A172 (cell line): Measurements from ENCODE around the gene CNTD1. TPM values are rescaled to one million over a fixed set of nuclear protein-coding genes. Genes with fewer than 3 reads are reported as not detected.
"Not testable (repeated sequence)": the region's sequence is repeated elsewhere in the genome, so short reads cannot be mapped to it uniquely, and the experiment has no call there.

Source experiments
- DNase-seq: peaks from one replicate; pipeline ENCODE4 v3.0.0-alpha.2; 2015; ENCODE audit warnings: low spot score
- total RNA-seq: library from RNA; depleted of rRNA; stranded (reverse); fragments of >200 nt; shearing (Covaris generic); gene quantifications from 2 replicates; pipeline ENCODE4 v1.2.3, GENCODE V29; 2014; rRNA removed

Gene CNTD1
- total RNA-seq, 1 experiment from 2014 or later: 0.03 TPM

DNA sequence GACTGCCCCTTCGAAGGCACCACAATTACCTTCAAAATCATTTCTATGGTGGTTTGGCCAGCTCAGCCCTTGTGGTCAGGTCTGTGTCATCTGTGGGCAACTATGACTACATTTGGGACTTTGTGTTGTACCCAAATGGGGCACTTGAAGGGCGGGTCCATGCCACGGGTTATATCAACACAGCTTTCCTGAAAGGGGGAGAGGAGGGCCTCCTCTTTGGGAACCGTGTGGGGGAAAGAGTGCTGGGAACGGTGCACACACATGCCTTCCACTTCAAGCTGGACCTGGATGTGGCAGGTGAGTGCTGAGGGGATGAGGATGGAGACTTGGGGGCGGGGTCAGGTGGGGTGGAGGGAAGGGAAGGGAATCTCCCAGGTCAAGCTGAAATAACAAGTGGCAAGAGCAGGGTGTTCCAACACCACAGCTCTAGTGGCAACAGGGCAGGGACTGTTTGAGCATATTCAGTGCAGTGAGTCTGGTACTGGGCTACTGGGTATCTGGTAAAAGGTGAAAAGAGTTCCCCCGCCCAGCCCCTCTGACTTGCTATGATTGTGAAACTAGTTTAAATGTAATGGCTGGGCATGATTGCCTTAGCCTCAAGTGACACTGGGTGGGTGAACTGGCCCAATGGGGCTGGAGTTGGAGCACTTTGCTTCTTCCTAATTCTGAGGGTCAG, 47.4 kb downstream of the CNTD1 start:
- DNase-seq: peak; percentile 53

DNA sequence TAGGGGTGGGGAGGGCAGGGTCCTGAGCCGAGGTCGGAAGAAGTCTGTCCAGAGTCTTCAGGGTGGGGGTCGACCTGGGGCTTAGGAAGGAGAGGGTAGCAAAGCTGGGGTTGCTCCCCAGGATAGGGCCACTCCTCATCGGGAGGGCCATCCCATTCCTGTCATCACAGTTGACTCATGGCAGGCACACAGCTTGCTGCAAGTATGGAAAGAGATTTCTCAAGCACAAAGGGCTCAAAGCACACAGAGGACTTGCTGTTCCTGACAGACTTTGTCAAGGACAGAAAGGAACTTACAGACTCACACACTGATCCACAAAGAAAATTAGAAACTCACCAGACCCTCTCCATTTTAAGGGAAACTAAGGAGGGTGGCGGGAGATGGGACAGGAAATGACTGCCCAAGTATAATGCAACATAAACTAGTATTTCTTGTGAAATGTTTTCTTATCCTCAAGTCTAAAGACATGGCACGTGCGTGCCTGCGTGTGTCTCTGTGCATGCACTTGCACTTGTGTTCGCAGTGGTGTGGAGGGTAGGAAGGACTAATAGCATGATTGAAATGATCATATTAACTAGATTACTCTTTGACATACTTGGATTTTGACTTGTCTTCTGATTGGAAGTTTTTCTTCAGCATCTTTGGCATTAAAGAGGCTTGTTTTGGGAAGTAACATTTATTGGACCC, 48.1 kb downstream of the CNTD1 start:
- peak; percentile 18 for DNase-seq

GRCh38 chr17:42848093-42848492, 49.4 kb downstream of the CNTD1 start:
- DNase-seq: no peak

DNA sequence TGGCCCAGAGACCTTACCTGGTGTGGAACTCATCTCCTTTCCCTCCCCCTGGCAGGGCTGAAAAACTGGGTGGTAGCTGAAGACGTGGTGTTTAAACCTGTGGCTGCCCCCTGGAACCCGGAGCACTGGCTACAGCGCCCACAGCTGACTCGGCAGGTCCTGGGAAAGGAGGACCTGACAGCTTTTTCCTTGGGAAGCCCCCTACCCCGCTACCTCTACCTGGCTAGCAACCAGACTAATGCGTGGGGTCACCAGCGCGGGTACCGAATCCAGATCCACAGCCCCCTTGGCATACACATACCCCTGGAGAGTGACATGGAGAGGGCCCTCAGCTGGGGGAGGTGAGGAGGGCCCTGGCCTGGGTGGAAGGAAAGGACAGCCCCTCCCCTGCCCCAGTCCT, 50.4 kb downstream of the CNTD1 start:
- DNase-seq: no peak

GRCh38 chr17:42849451-42850181, 51.0 kb downstream of the CNTD1 start:
- peak; percentile 20 for DNase-seq

DNA sequence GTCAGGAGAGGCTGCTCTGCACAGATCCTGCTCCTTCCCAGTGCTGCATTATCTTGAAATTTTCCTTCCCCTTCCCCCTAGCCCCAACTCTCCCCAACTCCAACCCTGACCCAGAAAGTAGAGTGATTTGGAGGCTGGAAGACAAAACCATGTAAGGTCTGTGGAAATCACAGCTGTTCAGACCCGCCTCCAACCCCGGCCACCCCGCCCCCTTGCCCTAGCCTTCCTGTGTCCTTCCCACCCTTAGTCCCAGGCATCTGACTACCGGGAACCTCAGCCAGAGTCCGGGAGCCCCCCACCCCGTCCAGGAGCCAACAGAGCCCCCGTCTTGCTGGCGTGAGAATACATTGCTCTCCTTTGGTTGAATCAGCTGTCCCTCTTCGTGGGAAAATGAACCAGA, 52.3 kb downstream of the CNTD1 start, which contains the start of gene AOC3:
Gene AOC3 (plus strand): TSS at position 246 of the 400 bp plus-strand sequence. CDS start 145 bp downstream, at position 391.
- no peak for DNase-seq

DNA sequence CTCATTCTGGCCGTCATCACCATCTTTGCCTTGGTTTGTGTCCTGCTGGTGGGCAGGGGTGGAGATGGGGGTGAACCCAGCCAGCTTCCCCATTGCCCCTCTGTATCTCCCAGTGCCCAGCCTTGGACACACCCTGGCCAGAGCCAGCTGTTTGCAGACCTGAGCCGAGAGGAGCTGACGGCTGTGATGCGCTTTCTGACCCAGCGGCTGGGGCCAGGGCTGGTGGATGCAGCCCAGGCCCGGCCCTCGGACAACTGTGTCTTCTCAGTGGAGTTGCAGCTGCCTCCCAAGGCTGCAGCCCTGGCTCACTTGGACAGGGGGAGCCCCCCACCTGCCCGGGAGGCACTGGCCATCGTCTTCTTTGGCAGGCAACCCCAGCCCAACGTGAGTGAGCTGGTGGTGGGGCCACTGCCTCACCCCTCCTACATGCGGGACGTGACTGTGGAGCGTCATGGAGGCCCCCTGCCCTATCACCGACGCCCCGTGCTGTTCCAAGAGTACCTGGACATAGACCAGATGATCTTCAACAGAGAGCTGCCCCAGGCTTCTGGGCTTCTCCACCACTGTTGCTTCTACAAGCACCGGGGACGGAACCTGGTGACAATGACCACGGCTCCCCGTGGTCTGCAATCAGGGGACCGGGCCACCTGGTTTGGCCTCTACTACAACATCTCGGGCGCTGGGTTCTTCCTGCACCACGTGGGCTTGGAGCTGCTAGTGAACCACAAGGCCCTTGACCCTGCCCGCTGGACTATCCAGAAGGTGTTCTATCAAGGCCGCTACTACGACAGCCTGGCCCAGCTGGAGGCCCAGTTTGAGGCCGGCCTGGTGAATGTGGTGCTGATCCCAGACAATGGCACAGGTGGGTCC, 52.9 kb downstream of the CNTD1 start:
- not testable (repeated sequence) for DNase-seq

- DNase-seq: no peak
These were observed 53.7 kb downstream of the CNTD1 start for GRCh38 chr17:42852351-42852750.

DNA sequence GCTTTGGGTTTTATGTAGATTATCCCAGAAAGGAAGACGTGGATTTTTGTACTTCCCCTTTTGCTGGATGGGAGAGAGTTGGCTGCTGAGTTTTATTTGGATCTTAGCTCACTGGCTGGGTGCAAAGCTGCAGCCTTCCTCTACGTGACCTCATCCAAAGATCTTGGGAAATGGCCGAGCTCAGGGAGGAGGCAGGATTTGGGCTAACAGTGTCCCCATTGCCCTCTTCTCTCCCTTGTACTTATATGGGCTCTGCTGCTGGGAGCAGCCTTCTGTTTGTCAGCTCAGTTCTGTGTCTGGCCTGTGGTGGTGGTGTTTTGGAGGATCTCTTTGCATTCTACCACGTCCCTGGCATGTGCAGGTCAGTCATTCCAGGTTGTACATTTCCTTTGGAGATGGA, 54.3 kb downstream of the CNTD1 start:
- DNase-seq: no peak

GRCh38 chr17:42853597-42853967, 54.9 kb downstream of the CNTD1 start:
- DNase-seq: no peak

DNA sequence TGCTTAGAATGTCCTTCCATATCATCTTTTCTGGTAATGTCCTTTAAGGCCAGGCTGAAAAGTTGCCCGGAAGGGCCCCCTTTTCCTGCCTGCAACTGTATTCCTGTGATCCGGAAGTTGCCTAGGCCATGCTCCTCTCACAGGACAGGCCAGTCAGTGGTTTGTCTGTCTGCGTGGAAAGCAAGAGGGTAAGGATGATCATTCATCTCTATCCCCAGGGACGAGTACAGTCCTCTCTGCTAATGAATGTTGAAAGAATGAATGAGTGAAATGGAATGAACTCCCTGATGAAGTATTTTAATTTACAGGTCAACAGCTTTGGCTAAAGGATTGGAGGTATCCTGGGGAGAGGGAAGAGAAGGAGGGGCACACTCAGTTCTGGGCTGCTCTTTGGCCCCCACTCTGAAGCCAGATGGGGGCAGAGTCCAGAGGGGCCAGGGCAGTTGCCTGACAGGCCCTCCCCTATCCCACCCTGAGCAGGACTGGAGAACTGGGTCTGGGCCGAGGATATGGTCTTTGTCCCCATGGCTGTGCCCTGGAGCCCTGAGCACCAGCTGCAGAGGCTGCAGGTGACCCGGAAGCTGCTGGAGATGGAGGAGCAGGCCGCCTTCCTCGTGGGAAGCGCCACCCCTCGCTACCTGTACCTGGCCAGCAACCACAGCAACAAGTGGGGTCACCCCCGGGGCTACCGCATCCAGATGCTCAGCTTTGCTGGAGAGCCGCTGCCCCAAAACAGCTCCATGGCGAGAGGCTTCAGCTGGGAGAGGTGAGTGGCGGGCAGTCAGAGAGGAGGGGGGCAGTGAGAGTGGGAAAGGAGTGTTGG, 55.5 kb downstream of the CNTD1 start:
- DNase-seq: no peak

GRCh38 chr17:42855048-42855596, 56.5 kb downstream of the CNTD1 start:
- no peak for DNase-seq

- DNase-seq: not testable (repeated sequence)
These were observed 57.4 kb downstream of the CNTD1 start for GRCh38 chr17:42856093-42856492.

- not testable (repeated sequence) for DNase-seq
These were observed 57.9 kb downstream of the CNTD1 start for GRCh38 chr17:42856516-42856915.

DNA sequence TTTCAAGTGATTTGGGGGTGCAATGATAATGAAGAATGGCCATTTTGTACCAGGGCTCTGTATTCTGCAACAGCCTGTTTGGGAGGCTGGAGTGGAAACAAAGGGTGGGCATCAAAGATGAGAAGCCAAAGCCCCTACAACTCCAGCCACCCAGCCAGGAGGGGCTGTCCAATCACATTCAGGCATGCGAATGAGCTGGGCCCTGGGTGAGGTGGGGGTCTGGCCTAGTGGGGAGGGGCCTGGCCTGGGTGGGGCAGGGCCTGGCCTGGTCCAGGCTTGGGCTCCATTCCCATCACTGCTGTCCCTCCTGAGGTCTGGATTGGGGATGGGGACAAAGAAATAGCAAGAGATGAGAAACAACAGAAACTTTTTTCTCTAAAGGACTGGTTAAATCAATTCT, 58.7 kb downstream of the CNTD1 start:
- DNase-seq: no peak

Other genes with a start within 250 kb of the CNTD1 start
- 1.3 and 1.6 TPM in 2 replicates for gene HSD17B1, start 245.9 kb upstream of the CNTD1 start, total RNA-seq
- gene COASY, start 236.7 kb upstream of the CNTD1 start, total RNA-seq: 53.9 and 63.6 TPM in 2 replicates
- 47.1 and 52.9 TPM in 2 replicates for gene MLX, start 231.8 kb upstream of the CNTD1 start, total RNA-seq
- 21.4 and 29.9 TPM in 2 replicates for gene PSMC3IP, start 221.1 kb upstream of the CNTD1 start, total RNA-seq
- gene RETREG3, start 189.5 kb upstream of the CNTD1 start, total RNA-seq: 62.3 and 63.0 TPM in 2 replicates
- gene TUBG1, start 189.2 kb upstream of the CNTD1 start, total RNA-seq: 157 and 159 TPM in 2 replicates
- gene TUBG2, start 139.6 kb upstream of the CNTD1 start, total RNA-seq: 21.8 and 34.1 TPM in 2 replicates
- gene PLEKHH3, start 121.9 kb upstream of the CNTD1 start, total RNA-seq: 32.8 and 37.0 TPM in 2 replicates
- gene CCR10, start 117.0 kb upstream of the CNTD1 start, total RNA-seq: 2.7 and 3.6 TPM in 2 replicates
- gene CNTNAP1, start 116.3 kb upstream of the CNTD1 start, total RNA-seq: 19.2 and 20.8 TPM in 2 replicates
- gene EZH1, start 53.8 kb upstream of the CNTD1 start, total RNA-seq: 7.2 and 10.3 TPM in 2 replicates
- not detected in 2 replicates for gene RAMP2, start 37.6 kb upstream of the CNTD1 start, total RNA-seq
- 174 and 181 TPM in 2 replicates for gene VPS25, start 25.4 kb upstream of the CNTD1 start, total RNA-seq
- 0.34 and 0.50 TPM in 2 replicates for gene WNK4, start 18.3 kb upstream of the CNTD1 start, total RNA-seq
- gene COA3, start 157 bp upstream of the CNTD1 start, total RNA-seq: 112 and 122 TPM in 2 replicates
- 113 and 134 TPM in 2 replicates for gene BECN1, start 25.4 kb downstream of the CNTD1 start, total RNA-seq
- 185 and 217 TPM in 2 replicates for gene PSME3, start 34.5 kb downstream of the CNTD1 start, total RNA-seq
- gene AOC2, start 45.7 kb downstream of the CNTD1 start, total RNA-seq: 0.10 TPM in 1 of 2 replicates, not detected in the other
- 0.09 and 0.41 TPM in 2 replicates for gene AOC3, start 52.3 kb downstream of the CNTD1 start, total RNA-seq
- gene G6PC1, start 101.9 kb downstream of the CNTD1 start, total RNA-seq: not detected in 2 replicates
- 37.4 and 42.1 TPM in 2 replicates for gene AARSD1, start 165.6 kb downstream of the CNTD1 start, total RNA-seq
- gene PTGES3L, start 181.2 kb downstream of the CNTD1 start, total RNA-seq: 0.41 and 0.43 TPM in 2 replicates
- gene RUNDC1, start 181.7 kb downstream of the CNTD1 start, total RNA-seq: 7.4 and 8.5 TPM in 2 replicates
- gene RPL27, start 199.6 kb downstream of the CNTD1 start, total RNA-seq: 1,148 and 1,169 TPM in 2 replicates
- gene IFI35, start 207.9 kb downstream of the CNTD1 start, total RNA-seq: 79.5 and 84.2 TPM in 2 replicates
- 362 and 414 TPM in 2 replicates for gene VAT1, start 223.5 kb downstream of the CNTD1 start, total RNA-seq
- 0.05 TPM in 1 of 2 replicates, not detected in the other for gene RND2, start 226.4 kb downstream of the CNTD1 start, total RNA-seq